Measurements from ENCODE around the gene DHH.

DNA sequence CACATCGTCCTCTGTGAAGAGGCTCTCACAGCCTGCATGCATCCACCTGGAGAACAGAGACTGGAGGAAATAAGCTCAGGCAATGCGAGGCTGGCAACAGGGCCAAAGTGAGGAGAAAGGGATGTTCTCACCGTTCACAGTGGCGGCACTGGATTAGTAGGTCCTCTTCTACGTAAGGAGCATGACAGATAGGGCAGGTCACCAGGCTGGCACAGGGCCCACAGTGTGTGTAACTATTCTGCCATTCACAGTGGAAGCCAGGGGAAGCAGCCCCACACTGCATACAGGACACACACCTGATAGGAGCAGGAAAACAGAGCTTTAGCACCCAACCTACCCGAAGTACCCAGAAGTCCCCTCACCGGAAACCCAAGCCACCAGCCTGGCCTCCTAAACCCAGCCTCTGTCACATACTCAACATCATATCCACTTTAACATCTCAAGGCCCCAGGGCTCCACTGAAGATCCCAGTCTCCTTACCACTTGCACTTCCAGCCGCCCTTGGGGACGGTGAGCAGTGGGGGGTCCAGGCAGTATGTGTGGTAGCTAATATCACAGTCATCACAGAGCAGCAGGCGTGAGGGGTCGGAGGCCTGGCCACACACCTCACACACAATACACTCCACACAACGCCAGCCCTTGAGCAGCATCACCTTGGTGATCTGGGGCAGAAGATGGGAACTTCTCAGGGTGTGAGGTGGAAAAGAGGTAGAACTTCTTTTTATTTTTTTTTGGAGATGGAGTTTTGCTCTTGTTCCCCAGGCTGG is 48.3 kb downstream of the DHH start:
- TF ChIP-seq, protein P1, sequence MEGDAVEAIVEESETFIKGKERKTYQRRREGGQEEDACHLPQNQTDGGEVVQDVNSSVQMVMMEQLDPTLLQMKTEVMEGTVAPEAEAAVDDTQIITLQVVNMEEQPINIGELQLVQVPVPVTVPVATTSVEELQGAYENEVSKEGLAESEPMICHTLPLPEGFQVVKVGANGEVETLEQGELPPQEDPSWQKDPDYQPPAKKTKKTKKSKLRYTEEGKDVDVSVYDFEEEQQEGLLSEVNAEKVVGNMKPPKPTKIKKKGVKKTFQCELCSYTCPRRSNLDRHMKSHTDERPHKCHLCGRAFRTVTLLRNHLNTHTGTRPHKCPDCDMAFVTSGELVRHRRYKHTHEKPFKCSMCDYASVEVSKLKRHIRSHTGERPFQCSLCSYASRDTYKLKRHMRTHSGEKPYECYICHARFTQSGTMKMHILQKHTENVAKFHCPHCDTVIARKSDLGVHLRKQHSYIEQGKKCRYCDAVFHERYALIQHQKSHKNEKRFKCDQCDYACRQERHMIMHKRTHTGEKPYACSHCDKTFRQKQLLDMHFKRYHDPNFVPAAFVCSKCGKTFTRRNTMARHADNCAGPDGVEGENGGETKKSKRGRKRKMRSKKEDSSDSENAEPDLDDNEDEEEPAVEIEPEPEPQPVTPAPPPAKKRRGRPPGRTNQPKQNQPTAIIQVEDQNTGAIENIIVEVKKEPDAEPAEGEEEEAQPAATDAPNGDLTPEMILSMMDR (IDR thresholded peaks at IDR 0.05) = no peak
- TF ChIP-seq EP300 (IDR thresholded peaks at IDR 0.05) (no peak), POLR2A (IDR thresholded peaks at IDR 0.05; ENCODE audit: low read depth) (no peak), POLR2AphosphoS5 (IDR thresholded peaks at IDR 0.05) (no peak)
